ENCODE results near the gene ELAVL3.

DNA sequence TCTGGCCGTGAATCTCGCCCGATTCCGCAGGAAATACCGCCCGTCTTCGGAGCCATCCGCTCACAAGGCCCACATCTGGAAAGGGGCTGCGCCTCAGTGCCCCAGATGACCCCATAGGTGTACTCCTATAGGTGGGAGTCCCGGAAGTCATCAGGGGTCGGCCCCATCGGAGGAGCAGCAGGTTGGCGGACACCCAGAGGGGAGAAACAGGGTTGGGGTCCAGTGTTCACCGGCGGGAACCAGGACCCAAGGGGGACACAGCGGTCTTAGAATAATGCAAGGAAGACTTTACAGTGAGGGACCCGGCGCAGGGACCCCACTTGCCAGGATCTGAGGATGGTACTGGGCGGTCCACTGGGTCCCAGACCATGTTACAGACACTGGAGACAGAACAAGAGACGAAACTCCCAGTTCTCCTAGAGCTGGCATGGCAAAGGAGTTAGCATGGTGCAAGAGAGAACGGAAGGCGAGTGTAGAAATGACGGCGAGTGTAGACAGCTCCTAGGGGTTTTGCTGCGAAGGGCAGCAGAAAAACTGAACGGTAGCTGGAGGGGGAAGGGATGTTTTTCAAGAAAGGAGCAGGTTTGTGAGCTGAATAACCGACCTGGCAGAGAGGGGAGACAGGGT is 57.6 kb downstream of the ELAVL3 start:
- no peak for TF ChIP-seq NFRKB (IDR thresholded peaks at IDR 0.05)
- TF ChIP-seq TARDBP (IDR thresholded peaks at IDR 0.05) = no peak

All from HEK293T (cell line).